Measurements from ENCODE around the gene ZIC1. TPM values are rescaled to one million over a fixed set of nuclear protein-coding genes. Genes with fewer than 3 reads are reported as not detected.
A peak's percentile ranks its signal among the peaks of the same experiment; 100 is the strongest.

Gene ZIC1
- total RNA-seq, 4 donors from 2014 or later, result not detected

- DNase-seq, result no peak
- intact Hi-C loops (cut with DNase I), result no loop called here
- Histone ChIP-seq H3K4me3 (no peak overlapping the region), H3K4me1 (peaks cover 0 to 38% (median 14%) of the 10 kb centered on the region in 3 donors), H3K9me3 (peaks cover 0 to 11% (median 1%) of the 10 kb centered on the region in 3 donors), H3K27ac (no peak overlapping the region), H3K36me3 (no peaks in the 10 kb centered on the region), H3K27me3 (peaks cover 18 to 100% (median 62%) of the 10 kb centered on the region in 4 donors)
- 26% methylated on average over 6 to 7 of the region's 10 CpGs for WGBS, 2 donors
- no peak for TF ChIP-seq POLR2A (IDR thresholded peaks at IDR 0.05)
- TF ChIP-seq CTCF (IDR thresholded peaks at IDR 0.05), result no peak
Observed at GRCh38 chr3:147419781-147420224, 10.6 kb downstream of the ZIC1 start.

- peaks cover 0 to 11% (median 0%) of the 10 kb centered on the region in 3 donors for H3K9me3 ChIP-seq
- no peak overlapping the region for H3K27ac ChIP-seq
- WGBS, 2 donors, result 20 to 23% methylated on average over 2 to 22 of the region's 32 CpGs
- no peak for DNase-seq
- H3K4me1 ChIP-seq, result peaks cover 0 to 38% (median 14%) of the 10 kb centered on the region in 3 donors
- intact Hi-C loops (cut with DNase I), result no loop called here
- peaks cover 18 to 100% (median 58%) of the 10 kb centered on the region in 4 donors for H3K27me3 ChIP-seq
- no peak overlapping the region for H3K4me3 ChIP-seq
- H3K36me3 ChIP-seq, result no peaks in the 10 kb centered on the region
- TF ChIP-seq POLR2A (IDR thresholded peaks at IDR 0.05), result no peak
- no peak for TF ChIP-seq CTCF (IDR thresholded peaks at IDR 0.05)
Observed at GRCh38 chr3:147420353-147421183, 11.4 kb downstream of the ZIC1 start.

GRCh38 chr3:147421184-147421912 lies 12.2 kb downstream of the ZIC1 start:
- intact Hi-C loops (cut with DNase I), result no loop called here
- Histone ChIP-seq H3K27ac (no peak overlapping the region), H3K27me3 (peaks cover 18 to 100% (median 56%) of the 10 kb centered on the region in 4 donors), H3K4me1 (peaks cover 0 to 38% (median 14%) of the 10 kb centered on the region in 3 donors), H3K4me3 (peak overlapping the region in 1 of 4 donors; percentile 27), H3K36me3 (no peaks in the 10 kb centered on the region), H3K9me3 (peaks cover 0 to 11% (median 0%) of the 10 kb centered on the region in 3 donors)
- 18 to 19% methylated on average over 17 to 23 of the region's 53 CpGs for WGBS, 2 donors
- no peak for TF ChIP-seq POLR2A (IDR thresholded peaks at IDR 0.05)
- DNase-seq, result no peak

GRCh38 chr3:147422196-147422595 lies 13.0 kb downstream of the ZIC1 start:
- Histone ChIP-seq H3K27me3 (peaks cover 18 to 99% (median 56%) of the 10 kb centered on the region in 4 donors), H3K4me3 (no peak overlapping the region), H3K27ac (no peak overlapping the region), H3K9me3 (peaks cover 0 to 11% (median 0%) of the 10 kb centered on the region in 3 donors), H3K36me3 (no peaks in the 10 kb centered on the region), H3K4me1 (peaks cover 0 to 38% (median 14%) of the 10 kb centered on the region in 3 donors)
- 24 to 26% methylated on average over 15 of the region's 15 CpGs for WGBS, 2 donors
- intact Hi-C loops (cut with DNase I), result no loop called here
- TF ChIP-seq POLR2A (IDR thresholded peaks at IDR 0.05) (no peak), CTCF (IDR thresholded peaks at IDR 0.05) (no peak)
- no peak for DNase-seq

- peaks cover 18 to 98% (median 56%) of the 10 kb centered on the region in 4 donors for H3K27me3 ChIP-seq
- intact Hi-C loops (cut with DNase I), result no loop called here
- no peak overlapping the region for H3K4me3 ChIP-seq
- no peak for DNase-seq
- TF ChIP-seq POLR2A (IDR thresholded peaks at IDR 0.05), result no peak
- TF ChIP-seq CTCF (IDR thresholded peaks at IDR 0.05), result no peak
- H3K9me3 ChIP-seq, result peaks cover 0 to 11% (median 0%) of the 10 kb centered on the region in 3 donors
- no peaks in the 10 kb centered on the region for H3K36me3 ChIP-seq
- WGBS, 2 donors, result 14 to 18% methylated on average over 32 to 33 of the region's 36 CpGs
- H3K27ac ChIP-seq, result no peak overlapping the region
- H3K4me1 ChIP-seq, result peaks cover 0 to 38% (median 14%) of the 10 kb centered on the region in 3 donors
Observed at GRCh38 chr3:147422601-147423536, 13.7 kb downstream of the ZIC1 start.
